Mucosa of stomach (tissue), 1 donor: ENCODE results near the gene IL4R.

Experiments
- H3K27me3 ChIP-seq: one replicate; pipeline ENCODE4 v1.7.0; 2013; ENCODE audit warnings: mild to moderate bottlenecking, low read length; ENCODE audit not compliant: control insufficient read depth, insufficient read depth
- H3K36me3 ChIP-seq: one replicate; pipeline ENCODE4 v1.7.0; 2013; ENCODE audit warnings: low read length; ENCODE audit not compliant: control insufficient read depth, insufficient read depth
- H3K4me1 ChIP-seq: one replicate; pipeline ENCODE4 v1.7.0; 2013; ENCODE audit warnings: mild to moderate bottlenecking, low read length; ENCODE audit not compliant: control insufficient read depth, insufficient read depth
- H3K4me3 ChIP-seq: one replicate; pipeline ENCODE4 v1.7.0; 2013; ENCODE audit warnings: low read length
- H3K9ac ChIP-seq: one replicate; pipeline ENCODE4 v1.7.0; 2013; ENCODE audit warnings: mild to moderate bottlenecking, low read length, moderate library complexity
- H3K9me3 ChIP-seq: one replicate; pipeline ENCODE4 v1.7.0; 2013; ENCODE audit warnings: mild to moderate bottlenecking, low read length, moderate library complexity; ENCODE audit not compliant: control insufficient read depth
- donor health status: Pancreatic carcinoma.

Gene IL4R

DNA sequence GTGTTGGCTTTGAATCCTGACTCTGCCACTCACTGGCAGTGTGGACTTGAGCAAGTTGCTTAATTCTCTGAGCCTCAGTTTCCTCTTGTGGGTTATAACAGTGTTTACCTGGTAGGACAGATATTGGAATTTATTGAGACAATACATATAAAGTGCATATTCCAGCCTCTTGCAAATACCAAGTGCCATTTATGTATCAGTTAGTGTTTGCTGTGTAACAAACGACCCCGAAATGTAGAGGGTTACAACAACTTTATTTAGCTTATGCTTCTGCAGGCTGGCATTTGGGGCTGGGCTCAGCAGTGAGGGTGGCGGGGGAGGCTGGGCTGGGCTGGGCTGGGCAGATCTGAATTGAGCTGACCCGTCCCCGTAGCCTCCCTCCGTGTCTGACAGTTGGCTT lies 45.8 kb downstream of the IL4R start:
- H3K9ac ChIP-seq: no peak overlapping the region

DNA sequence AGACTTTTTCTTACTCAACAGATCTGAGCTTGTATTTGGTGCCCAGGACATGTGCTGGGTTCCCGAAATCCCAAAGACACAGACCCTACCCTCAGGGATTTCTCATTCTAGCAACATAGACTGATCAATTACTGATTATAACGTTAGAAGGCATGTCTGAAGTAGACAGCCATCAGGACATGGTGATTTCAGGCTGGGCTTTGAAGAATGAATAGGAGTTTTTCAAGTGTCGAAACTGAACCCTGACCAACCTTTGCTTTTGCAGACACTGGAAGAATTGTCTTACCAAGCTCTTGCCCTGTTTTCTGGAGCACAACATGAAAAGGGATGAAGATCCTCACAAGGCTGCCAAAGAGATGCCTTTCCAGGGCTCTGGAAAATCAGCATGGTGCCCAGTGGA lies 48.2 kb downstream of the IL4R start:
- H3K36me3 ChIP-seq: peaks cover 25% of the 10 kb centered on the region
- H3K27me3 ChIP-seq: no peaks in the 10 kb centered on the region
- no peak overlapping the region for H3K4me3 ChIP-seq
- peaks cover 26% of the 10 kb centered on the region for H3K4me1 ChIP-seq
- H3K9me3 ChIP-seq: no peaks in the 10 kb centered on the region
- H3K9ac ChIP-seq: no peak overlapping the region

More for the DNA sequence above, 45.8 kb downstream of the IL4R start:
- Histone ChIP-seq H3K4me3 (no peak overlapping the region), H3K9me3 (no peaks in the 10 kb centered on the region), H3K27me3 (no peaks in the 10 kb centered on the region), H3K4me1 (peaks cover 19% of the 10 kb centered on the region), H3K36me3 (peaks cover 25% of the 10 kb centered on the region)

DNA sequence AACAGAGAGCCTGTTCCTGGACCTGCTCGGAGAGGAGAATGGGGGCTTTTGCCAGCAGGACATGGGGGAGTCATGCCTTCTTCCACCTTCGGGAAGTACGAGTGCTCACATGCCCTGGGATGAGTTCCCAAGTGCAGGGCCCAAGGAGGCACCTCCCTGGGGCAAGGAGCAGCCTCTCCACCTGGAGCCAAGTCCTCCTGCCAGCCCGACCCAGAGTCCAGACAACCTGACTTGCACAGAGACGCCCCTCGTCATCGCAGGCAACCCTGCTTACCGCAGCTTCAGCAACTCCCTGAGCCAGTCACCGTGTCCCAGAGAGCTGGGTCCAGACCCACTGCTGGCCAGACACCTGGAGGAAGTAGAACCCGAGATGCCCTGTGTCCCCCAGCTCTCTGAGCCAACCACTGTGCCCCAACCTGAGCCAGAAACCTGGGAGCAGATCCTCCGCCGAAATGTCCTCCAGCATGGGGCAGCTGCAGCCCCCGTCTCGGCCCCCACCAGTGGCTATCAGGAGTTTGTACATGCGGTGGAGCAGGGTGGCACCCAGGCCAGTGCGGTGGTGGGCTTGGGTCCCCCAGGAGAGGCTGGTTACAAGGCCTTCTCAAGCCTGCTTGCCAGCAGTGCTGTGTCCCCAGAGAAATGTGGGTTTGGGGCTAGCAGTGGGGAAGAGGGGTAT lies 48.9 kb downstream of the IL4R start:
- H3K4me3 ChIP-seq: no peak overlapping the region
- peaks cover 27% of the 10 kb centered on the region for H3K4me1 ChIP-seq
- peaks cover 25% of the 10 kb centered on the region for H3K36me3 ChIP-seq
- no peak overlapping the region for H3K9ac ChIP-seq
- no peaks in the 10 kb centered on the region for H3K9me3 ChIP-seq
- no peaks in the 10 kb centered on the region for H3K27me3 ChIP-seq

DNA sequence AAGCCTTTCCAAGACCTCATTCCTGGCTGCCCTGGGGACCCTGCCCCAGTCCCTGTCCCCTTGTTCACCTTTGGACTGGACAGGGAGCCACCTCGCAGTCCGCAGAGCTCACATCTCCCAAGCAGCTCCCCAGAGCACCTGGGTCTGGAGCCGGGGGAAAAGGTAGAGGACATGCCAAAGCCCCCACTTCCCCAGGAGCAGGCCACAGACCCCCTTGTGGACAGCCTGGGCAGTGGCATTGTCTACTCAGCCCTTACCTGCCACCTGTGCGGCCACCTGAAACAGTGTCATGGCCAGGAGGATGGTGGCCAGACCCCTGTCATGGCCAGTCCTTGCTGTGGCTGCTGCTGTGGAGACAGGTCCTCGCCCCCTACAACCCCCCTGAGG lies 49.5 kb downstream of the IL4R start:
- no peaks in the 10 kb centered on the region for H3K27me3 ChIP-seq
- H3K9me3 ChIP-seq: no peaks in the 10 kb centered on the region
- peaks cover 22% of the 10 kb centered on the region for H3K36me3 ChIP-seq
- H3K9ac ChIP-seq: no peak overlapping the region
- no peak overlapping the region for H3K4me3 ChIP-seq
- peaks cover 32% of the 10 kb centered on the region for H3K4me1 ChIP-seq

DNA sequence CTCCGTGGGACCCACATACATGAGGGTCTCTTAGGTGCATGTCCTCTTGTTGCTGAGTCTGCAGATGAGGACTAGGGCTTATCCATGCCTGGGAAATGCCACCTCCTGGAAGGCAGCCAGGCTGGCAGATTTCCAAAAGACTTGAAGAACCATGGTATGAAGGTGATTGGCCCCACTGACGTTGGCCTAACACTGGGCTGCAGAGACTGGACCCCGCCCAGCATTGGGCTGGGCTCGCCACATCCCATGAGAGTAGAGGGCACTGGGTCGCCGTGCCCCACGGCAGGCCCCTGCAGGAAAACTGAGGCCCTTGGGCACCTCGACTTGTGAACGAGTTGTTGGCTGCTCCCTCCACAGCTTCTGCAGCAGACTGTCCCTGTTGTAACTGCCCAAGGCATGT lies 50.0 kb downstream of the IL4R start:
- H3K36me3 ChIP-seq: peaks cover 16% of the 10 kb centered on the region
- H3K27me3 ChIP-seq: no peaks in the 10 kb centered on the region
- no peak overlapping the region for H3K4me3 ChIP-seq
- H3K9me3 ChIP-seq: no peaks in the 10 kb centered on the region
- H3K9ac ChIP-seq: no peak overlapping the region
- H3K4me1 ChIP-seq: peaks cover 32% of the 10 kb centered on the region

DNA sequence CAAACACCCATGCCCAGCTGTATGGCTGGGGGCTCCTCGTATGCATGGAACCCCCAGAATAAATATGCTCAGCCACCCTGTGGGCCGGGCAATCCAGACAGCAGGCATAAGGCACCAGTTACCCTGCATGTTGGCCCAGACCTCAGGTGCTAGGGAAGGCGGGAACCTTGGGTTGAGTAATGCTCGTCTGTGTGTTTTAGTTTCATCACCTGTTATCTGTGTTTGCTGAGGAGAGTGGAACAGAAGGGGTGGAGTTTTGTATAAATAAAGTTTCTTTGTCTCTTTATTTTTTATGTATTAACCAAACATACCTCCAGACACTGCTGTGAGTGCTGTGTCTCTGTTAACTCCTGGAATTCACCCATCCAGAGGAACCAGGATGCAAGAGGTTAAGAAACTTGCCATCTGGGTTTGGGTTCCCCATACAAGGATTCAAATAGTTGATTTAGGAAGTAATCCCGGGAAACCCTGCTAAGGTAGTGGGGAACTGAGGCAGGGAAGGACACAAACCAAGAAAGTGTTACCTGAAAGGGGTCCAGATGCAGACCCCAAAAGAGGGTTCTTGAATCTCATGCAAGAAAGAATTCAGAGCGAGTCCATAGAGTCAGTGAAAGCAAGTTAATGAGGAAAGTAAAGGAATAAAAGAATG lies 50.8 kb downstream of the IL4R start:
- no peak overlapping the region for H3K4me3 ChIP-seq
- H3K36me3 ChIP-seq: peaks cover 8% of the 10 kb centered on the region
- peak overlapping the region; percentile 19 for H3K9ac ChIP-seq
- H3K4me1 ChIP-seq: peaks cover 32% of the 10 kb centered on the region
- no peaks in the 10 kb centered on the region for H3K27me3 ChIP-seq
- no peaks in the 10 kb centered on the region for H3K9me3 ChIP-seq

DNA sequence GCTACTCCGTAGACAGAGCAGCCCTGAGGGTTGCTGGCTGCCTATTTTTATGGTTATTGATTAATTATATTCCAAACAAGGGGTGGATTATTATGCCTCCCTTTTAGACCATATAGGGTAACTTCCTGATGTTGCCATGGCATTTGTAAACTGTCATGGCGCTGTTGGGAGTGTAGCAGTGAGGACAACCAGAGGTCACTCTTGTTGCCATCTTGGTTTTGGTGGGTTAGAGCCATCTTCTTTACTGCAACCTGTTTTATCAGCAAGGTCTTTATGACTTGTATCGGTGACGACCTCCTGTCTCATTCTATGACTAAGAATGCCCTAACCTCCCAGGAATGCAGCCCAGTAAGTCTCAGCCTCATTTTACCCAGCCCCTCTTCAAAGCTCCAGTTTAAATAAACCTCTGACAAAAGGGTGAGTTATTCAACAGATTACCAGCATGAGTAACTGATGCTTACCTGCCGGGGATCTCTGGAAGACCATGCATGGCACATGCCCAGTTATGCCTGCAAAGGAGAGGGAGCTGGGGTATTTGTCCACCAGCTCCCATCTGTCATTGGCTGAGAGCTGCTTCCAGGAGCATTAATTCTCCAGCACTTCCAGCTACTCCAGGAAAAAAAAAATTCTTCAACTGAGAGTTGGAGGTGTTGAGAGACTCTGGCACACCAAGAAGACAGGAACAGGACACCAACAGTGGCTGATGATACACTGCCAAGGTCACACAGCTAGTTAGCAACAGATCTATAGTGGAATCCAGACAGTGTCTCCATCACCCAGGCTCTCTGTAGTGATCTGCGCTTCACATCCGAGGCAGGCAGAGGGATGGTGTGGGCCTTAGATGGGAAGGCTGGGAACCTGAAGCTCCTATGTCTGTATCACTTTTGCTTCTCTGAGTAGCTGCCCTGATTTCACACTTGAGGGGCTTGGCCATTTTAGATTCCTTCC lies 51.6 kb downstream of the IL4R start:
- Histone ChIP-seq H3K9ac (no peak overlapping the region), H3K4me3 (no peak overlapping the region), H3K9me3 (no peaks in the 10 kb centered on the region), H3K4me1 (peaks cover 32% of the 10 kb centered on the region), H3K36me3 (peaks cover 8% of the 10 kb centered on the region), H3K27me3 (no peaks in the 10 kb centered on the region)

DNA sequence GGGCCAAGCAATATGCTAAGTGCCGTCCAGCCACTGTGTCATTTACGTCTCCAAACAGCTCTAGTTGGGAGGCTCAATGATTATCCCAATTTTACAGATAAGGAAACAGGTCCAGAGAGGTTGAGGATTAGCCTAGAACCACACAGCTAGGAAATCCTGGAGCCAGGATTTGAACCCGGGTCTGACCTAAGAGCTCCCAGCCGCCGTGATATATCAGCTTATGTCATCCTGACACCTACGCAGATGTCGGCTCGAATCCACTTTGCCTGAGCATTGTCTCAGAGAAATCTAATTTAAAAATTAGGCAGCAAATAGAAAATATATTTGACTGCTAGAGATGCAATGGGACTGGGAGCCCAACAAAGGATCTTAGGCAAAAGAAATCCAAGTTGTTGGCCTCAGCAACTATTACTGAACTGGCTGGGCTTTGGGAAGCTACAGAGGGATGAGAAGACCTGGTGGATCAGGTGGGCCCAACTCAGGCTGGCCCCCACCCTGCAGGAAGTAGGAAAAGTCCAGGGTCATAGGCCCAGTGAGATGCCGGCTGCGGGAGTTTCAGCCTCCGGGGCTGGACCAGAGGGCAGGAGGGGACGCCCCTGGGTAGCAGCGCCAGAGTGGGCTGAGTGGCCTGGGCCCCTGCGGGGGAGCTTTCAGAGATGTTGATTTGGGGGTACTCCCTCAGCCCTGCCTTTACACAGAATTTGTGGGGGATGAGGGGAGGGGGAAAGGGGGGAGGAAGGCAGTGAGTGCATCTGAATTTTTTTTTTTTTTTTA lies 53.1 kb downstream of the IL4R start:
- H3K27me3 ChIP-seq: no peaks in the 10 kb centered on the region
- H3K36me3 ChIP-seq: peaks cover 8% of the 10 kb centered on the region
- H3K4me1 ChIP-seq: peaks cover 32% of the 10 kb centered on the region
- H3K4me3 ChIP-seq: no peak overlapping the region
- H3K9me3 ChIP-seq: no peaks in the 10 kb centered on the region
- H3K9ac ChIP-seq: no peak overlapping the region

DNA sequence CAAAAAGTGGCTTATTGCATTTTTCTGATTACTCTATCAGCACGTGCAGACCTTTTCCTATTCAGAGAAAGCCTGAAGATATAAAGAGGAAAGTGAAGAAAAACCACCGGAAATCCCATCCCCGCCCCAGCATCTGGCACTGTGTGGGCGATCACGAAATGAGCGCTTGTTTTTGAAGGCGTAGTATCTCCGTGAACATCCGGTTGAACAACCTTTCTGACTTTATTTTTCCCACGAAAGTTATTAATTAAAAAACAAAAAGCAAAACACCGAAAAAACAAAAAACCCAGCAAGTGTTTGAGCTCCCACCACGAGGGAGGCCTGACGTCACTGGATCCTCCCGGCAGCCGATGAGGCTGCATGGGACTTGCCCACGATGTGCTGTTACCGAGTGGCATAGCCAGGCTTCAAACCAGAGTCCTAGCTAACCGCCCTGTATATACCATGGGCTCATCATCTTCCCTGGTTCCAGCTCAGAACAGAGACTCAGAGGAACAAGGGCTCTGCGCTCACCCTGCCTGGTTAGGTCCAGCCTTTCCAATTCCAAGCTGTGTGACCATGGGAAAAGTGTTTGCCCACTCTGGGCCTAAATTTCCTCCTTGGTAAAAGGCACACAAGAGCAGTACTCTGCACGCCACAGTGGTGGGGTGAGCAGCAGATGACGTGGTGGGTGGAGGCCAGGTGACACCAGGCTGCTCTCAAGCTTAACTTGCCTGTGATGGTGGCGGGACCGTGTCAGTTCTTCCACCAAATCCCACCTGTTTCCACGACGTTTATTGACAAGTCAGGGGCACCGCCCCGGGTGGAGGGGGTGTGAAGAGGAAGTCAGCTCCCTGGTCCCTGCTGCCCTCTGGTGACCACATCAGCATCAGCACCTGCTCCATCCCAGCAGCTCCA lies 53.9 kb downstream of the IL4R start:
- peak overlapping the region; percentile 2 for H3K4me3 ChIP-seq
- peak overlapping the region; percentile 25 for H3K9ac ChIP-seq

DNA sequence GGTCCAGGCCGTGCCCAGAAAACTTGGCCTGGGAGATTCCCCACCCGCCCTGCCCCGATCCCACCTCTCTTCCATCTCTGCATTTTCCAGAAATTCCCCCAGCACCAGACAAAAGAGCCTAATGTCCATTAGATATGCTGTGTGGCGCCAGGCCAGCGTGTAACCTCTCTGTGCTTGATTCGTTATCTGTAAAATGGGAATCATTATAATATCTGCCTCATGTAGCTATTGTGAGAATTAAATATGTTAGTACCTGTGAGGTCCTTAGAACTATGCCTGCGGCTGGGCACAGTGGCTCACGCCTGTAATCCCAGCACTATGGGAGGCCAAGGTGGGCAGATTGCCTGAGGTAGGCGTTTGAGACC lies 54.6 kb downstream of the IL4R start:
- H3K4me1 ChIP-seq: peaks cover 25% of the 10 kb centered on the region
- no peaks in the 10 kb centered on the region for H3K27me3 ChIP-seq
- H3K36me3 ChIP-seq: no peaks in the 10 kb centered on the region
- H3K9ac ChIP-seq: no peak overlapping the region
- no peaks in the 10 kb centered on the region for H3K9me3 ChIP-seq
- no peak overlapping the region for H3K4me3 ChIP-seq

More for the DNA sequence above, 53.9 kb downstream of the IL4R start:
- H3K36me3 ChIP-seq: peaks cover 6% of the 10 kb centered on the region
- H3K9me3 ChIP-seq: no peaks in the 10 kb centered on the region
- H3K4me1 ChIP-seq: peaks cover 31% of the 10 kb centered on the region
- H3K27me3 ChIP-seq: no peaks in the 10 kb centered on the region

DNA sequence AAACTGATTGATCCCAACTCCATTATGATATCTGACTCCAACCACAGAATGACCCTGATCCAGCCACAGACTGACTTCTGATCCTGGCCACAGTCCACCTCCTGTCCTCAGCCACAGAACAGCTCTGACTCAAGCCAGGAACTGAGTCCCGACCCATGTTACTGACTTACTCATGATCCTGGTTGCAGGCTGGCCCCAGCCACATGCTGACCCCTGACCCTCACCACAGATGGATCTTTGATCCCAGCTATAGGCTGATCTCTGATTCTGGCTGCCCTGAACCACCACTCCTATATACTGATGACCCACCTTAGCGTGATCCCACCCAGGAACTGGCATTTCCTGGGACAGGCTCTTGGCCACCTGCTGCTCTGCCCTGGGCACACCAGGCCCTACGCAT lies 56.0 kb downstream of the IL4R start:
- H3K4me3 ChIP-seq: no peak overlapping the region
- no peaks in the 10 kb centered on the region for H3K27me3 ChIP-seq
- H3K36me3 ChIP-seq: no peaks in the 10 kb centered on the region
- H3K9me3 ChIP-seq: no peaks in the 10 kb centered on the region
- peaks cover 10% of the 10 kb centered on the region for H3K4me1 ChIP-seq
- no peak overlapping the region for H3K9ac ChIP-seq
